GM18870 (cell line): ENCODE measurements around the gene RPGRIP1L.

ENCODE experiments used
- ATAC-seq: cut with Tn5 transposase; IDR thresholded peaks from one replicate; pipeline ENCODE4 v1.9.1; 2021; ENCODE audit warnings: moderate library complexity; ENCODE audit not compliant: unreplicated experiment

The RPGRIP1L gene

DNA sequence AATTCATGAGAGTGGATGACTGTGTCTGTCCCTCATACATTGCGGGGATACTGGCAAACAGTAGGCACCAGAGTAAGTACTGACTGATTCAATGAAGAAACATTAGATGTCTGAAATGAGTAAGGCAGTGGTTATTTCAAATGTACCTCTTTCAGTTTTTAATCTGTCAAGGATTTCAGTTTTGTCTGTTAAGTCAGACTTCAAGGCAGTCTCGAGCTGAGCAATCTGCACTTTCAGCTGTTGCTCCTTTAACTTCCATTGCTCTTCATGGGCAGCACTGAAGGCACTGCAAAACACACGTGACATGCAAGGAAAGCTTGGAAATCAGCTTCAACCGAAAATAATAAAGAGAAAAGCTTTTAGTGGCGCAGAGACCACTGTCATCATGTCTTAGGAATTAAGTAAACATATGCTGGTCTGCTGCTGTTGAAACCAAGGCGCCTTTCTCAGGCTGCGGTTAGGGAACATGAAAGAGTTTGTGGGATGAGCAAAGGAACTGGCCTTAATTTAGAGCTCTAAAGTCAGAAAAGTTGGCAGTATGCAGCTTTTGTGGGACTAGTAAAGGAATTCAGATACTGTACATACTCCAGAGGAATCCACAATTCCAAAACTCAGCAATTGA, 38.8 kb downstream of the RPGRIP1L start:
- no peak for ATAC-seq

DNA sequence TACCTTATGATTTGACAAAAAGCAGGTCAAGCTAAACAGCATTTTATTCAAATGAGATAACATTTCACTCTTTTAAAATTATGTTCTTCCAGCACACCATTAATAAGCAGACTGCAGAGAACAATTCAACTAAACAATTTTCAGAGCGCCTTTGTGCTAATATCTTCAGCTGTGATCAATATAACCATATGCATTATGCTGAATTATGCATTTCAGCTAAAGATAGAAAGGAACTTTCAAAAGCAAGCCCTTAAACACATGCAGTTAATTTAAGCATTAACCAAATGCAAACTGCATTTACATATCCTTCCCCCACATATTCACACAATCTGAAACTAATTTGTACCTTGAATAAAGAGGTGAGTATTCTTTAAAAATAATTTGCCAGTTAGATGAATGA, 41.6 kb downstream of the RPGRIP1L start:
- ATAC-seq: no peak

DNA sequence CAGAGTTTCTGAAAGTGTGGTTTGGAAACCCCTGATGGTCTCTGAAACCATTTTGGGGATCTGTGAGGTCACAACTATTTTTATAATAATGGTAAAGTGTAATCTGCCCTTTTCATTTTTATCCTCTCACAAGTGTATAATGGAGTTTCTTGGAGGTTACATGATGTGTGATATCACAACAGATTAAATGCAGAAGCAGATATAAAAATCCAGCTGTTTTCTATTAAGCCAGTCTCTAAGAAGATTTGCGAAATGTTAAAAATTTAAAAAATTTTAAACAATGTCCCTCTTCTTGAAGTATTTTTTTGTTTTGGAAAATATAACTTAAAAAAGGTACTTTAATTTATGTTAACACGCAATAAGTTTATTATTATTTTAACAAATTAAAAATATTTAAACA, 48.7 kb downstream of the RPGRIP1L start:
- ATAC-seq: no peak

DNA sequence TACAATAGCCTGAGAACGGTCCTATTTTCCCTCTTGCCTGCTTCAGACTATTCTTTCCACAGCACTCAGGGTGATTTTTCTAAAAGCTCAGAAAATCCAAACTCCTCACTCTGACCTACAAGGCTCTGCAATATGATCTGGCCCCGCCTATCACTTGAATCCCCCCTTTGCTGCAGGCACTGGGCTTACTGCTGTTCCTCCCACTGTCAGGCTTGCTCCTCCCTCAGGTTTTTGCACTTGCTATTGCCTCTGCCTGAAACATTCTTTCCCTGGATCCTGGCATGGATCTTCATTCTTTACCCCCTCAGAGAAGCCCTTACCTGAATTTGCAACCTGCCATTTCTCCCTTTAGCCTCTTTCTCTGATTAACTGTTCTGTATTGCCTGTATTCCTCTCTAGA, 52.3 kb downstream of the RPGRIP1L start:
- ATAC-seq: no peak

DNA sequence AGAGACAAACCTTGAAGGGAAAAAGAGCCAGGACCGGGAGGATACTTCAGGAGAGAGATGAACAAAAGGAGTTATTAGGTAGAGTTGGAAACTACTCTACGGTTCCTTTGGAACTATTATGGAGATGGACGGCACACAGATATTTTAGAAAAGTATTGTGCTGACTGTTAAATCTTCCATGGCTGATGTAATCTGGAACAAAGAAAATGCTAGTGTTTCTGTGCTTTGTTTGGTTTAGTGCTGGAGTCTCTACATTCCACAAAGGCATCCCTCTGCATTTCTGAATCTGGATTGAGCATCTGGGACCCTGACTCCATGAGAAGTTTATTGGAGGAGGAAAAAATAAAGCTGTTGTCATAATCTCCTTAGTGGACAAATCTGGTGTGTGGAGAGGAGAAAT, 57.2 kb downstream of the RPGRIP1L start:
- no peak for ATAC-seq

DNA sequence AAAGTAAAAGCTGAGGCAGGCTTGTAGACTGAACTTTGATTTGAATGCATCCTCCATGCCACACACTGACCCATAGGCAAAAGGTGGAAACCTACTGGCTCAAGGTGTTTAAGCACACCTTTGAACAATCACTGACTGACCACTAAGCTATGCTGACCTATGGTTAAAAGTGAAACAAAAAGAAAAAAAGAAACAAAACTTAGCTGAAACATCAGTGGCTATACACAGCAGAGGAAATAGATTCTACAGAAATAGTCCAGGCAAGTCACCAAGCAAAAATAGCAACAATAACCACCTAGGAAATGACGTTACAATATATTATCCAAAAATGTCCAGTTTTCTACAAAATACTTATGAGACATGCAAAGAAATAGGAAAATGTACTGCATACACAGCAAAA, 60.2 kb downstream of the RPGRIP1L start:
- no peak for ATAC-seq

DNA sequence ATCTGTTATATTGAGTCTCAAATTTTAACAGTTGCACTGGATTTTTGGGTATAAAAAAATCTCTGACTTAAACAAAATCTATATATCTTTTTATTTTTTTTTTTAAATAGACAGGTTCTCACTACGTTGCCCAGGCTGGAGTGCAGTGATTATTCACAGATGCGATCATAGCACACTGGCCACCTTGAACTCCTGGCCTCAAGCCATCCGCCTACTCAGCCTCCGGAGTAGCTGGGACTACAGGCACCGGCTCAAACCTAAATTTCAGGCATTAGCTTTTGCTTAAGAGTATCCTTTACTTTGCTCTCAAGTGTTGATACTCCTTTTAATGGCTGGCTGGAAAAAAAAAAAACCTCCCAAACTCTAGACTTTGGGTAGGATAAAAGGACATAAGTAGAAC, 61.6 kb downstream of the RPGRIP1L start:
- no peak for ATAC-seq

DNA sequence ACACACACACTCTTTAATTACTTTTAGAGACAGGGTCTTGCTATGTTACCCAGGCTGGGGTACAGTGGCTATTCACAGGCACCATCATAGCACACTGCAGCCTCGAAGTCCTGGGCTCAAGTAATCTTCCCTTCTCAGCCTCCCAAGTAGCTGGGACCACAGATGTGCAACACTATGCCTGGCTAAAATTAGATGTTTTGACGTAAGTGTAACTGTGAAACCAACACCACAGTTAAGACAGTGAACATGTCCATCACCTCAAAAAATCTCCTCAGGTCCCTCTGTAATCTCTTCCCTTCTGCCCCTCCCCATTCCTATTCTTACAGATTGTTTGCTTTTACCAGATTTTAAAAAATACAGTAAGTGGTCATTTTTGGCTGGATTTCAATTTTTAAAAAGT, 66.7 kb downstream of the RPGRIP1L start:
- ATAC-seq: no peak

DNA sequence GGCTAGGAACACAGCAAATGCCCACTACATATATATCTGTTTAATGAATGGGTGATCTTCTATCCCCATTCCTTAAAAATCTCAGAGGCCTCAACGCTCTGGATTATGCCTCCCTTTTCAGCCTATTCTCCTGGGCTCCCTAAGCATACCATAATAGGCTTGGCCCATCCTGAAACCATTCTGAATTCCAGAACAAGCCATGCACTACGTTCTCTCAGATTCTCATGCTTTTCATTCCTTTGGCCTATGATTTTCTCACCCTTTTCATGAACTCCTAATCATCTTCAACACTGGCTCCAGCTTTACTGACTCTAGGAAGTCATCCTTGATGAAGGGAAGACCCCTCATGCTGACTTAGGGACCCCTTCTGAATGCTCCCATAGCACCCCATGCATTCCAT, 71.1 kb downstream of the RPGRIP1L start:
- no peak for ATAC-seq

DNA sequence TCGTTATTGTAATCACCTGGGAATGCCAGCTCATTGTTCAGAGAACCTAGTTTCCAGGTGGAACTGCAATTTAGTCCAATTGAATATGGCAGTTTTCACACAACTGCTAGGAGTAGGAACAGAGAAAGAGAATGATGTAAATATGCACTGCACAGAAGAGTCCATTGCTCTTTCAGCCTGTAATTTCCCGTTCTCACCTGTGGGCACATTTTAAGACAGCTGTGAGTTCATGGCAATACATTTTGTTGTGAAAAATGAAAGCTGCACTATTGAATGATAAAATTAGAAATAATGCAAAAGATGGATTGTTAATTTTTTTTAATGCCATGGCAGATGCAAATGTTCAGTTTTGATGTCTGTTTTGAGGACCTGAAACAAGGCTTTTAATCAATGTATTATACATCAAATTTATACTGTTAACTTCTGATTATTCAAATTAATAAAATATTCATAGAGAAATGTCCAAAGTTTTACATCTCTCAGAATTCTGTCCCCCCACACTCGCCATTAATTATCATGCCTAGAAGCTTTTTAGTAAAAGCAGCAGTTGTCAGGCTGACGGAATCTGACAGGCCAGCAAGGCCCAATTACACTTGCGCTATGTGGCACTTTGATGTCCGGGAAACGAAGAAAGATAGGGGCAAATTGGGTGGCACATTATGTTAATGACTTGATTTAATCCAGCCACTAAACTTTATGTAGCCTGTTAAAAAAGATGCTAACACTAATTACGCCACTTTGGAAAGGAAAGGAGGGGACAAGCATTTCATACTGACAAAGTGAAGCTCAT, 72.2 kb downstream of the RPGRIP1L start:
- no peak for ATAC-seq

DNA sequence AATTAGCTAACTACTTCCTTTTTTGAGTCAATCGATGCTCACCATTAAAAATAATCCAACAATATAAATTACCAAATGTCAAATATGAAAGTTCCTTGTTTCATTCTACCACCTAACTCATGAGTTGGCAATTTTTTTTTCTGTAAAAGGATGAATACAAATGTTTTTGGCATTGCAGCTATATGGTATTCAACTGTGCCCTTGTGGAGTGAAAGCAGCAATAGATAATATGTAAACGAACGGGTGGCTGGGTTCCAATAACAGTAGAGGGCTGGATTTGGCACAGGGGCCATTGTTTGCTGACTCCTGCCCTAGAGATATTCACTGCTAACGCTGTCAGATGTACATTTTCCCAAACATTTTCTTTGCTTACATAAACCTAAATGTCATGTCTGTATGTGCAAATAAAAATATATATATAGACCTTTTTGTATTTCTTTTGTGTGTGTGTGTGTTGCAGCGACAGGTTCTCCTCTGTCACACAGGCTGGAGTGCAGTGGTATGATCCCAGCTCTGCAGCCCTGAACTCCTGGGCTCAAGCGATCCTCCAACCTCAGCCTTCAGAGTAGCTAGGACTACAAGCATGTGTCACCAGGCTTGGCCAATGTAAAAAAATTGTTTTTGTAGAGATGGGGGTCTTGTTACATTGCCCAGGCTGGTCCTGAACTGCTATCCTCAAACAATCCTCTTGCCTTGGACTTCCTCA, 73.9 kb downstream of the RPGRIP1L start:
- no peak for ATAC-seq

DNA sequence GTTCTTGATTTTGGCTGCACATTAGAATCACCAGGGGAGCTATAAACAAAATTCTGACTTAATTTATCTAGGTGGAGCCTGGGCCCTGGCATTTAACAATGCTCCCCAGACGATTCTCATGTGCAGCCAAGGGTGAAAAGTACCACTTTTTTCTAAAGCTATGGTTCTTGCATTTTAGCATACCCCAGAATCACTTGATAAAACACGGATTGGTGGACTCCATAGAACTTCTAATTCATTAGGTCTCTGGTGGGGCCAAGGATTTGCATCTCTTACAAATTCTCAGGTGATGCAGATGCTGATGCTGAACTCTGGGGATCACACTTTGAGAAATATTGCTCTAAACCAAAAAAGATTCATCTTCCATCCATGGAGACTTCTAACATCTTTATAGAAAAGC, 74.5 kb downstream of the RPGRIP1L start:
- ATAC-seq: no peak

DNA sequence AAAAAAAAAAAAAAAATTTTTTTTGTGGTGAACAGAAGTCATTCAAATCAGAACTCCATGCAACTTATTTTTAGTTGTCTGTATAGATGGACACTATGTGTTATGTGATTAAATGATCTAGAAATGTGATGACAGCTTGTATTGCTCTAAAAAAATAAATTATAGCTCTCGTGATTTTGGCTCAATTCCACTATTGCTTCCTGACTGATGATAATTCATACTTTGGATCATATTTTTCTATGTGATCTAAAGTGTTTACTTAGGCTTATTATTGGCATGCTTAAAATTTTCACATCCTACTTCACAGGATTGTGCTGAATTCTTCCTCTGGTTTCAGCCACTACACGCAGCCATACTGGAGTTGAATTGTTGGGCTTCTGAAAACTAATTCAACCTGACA, 76.8 kb downstream of the RPGRIP1L start:
- no peak for ATAC-seq

DNA sequence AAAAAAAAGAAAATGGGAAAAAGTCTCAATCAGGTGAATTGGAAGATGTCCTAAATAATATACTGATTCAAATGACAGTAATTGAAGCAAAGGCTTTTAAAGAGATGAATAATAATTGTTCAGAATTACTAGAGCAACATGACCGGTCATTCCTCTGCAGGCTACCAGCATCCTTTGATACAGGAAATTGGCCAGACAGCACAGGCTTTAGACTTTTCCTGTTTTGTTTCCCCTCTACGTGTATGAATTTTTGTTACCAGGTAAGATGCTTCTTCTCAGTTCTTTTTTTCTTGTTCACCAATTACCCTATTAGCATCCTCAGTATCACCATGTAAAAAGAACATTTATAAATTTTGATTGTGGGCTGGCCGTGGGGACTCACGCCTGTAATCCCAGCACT, 77.5 kb downstream of the RPGRIP1L start:
- ATAC-seq: no peak

DNA sequence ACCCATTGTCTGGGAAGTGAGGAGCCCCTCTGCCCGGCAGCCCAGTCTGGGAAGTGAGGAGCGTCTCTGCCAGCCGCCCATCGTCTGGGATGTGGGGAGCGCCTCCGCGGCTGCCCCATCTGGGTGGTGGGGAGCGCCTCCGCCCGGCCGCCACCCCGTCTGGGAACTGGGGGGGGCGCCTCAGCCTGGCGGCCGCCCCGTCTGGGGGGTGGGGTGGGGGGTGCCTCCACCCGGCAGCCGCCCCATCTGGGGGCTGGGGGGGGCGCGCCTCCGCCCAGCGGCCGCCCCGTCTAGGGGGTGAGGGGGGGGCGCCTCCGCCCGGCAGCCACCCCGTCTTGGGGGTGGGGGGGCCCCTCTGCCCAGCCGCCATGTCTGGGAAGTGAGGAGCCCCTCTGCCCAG, 78.4 kb downstream of the RPGRIP1L start:
- ATAC-seq: no peak

DNA sequence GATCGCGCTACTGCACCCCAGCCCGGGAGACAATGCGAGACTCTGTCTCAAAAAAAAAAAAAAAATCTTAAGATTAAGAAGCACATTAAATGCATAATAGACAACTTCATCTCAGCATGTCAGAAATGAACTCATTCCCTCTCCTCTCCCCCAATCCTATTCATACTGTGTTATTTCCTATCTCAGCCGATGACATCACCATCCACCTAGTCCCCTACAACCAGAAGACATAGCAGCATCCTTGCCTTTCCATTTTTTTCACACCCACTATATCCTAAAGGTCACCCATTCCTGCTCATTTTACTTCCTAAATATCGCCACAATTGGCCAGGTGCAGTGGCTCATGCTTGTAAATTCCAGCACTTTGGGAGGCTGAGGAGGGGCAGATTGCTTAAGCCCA, 81.3 kb downstream of the RPGRIP1L start:
- no peak for ATAC-seq

DNA sequence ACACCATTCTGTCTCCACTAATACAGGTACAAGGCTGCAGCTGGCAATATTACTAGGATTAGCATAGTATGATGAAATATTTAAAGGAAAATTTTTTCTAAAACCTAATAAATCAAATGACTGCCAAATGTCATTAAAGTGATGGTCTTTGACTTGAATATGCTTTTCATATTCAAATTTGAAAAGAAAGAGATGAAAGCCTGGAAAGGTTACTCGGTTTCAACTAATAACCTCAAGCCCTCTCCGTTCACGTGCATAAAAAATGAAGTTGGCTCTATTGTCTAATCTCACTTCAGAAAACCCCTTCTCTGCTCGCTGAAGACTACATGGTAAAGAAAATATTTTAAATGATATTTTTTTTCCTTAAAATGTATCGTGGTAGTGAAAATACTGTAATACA, 83.2 kb downstream of the RPGRIP1L start:
- ATAC-seq: no peak

DNA sequence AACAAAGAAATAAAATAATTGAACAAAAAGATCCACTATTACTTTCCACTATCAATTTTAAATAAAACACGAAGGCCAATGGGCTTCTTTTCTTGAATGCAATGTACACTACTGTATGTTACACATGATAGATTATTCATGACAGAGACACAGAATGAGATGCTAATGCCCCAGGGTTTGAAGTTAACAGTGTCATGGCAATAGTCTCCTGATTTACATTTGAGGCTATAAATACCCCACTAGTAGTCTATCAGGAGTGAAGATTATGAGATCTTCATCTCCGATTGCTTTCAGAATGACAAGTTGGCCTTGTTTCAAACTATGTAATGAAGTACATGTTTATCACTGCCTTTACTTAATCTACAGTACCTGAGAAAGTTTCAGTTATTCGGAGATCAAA, 84.4 kb downstream of the RPGRIP1L start:
- ATAC-seq: no peak

DNA sequence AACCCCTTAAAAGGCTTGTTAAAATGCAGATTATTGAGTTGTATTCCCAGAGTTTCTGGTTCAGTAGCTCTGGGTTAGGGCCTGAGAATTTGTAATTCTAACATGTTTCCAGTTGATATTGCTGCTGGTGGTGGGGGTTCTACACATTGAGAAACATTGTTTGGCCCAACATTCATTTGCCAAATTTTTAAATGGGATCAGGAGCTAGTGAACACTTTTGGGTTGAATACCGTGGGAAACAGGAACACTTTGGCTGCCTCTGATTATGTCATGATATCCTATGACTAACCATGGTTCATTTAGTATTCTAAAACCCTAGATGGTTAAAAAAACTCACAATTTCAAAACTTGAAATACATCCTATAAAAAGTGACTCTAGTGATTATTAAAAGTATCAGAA, 89.3 kb downstream of the RPGRIP1L start:
- ATAC-seq: no peak

DNA sequence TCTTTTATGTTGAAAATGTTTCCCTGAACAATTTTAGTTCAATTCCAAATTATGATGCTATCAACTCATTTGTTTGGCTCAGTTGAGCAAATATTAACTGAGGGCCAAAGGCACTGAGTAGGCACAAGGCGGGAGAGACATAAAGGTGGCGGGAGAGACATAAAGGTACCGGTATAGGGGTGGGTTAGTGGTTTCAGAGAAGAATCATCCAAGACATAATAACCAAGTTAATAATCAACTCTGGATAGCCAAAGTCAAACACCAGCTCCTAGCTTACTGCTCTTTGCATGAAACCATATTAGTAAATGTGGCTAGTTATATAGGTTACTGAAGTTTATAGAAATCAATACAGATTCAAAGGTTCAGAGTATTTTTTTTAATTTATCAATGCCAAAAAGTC, 91.7 kb downstream of the RPGRIP1L start:
- no peak for ATAC-seq

DNA sequence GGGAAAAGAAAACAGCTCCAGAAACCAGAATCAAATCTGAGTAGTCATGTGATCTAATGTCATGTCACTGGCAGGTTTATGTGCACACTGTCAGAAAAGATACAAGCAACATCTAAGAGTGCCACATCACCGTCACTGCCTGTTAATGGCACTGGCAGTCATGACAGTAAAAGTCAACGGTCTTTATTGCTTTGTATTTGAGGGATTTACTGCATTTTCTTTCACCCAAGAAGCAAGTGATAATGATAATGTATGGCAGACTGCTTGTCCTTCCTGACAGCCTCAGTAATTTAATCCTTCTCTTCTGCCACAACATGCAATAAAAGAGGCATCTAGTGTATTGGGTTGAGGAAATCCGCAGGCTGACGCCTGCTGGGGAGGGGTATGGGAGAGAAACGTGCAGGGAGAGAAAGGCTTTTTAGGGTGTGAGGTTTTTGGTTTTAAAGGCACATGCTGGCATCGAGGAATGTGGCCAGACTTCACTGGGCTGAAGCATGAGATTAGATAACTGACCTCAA, 92.4 kb downstream of the RPGRIP1L start:
- no peak for ATAC-seq

DNA sequence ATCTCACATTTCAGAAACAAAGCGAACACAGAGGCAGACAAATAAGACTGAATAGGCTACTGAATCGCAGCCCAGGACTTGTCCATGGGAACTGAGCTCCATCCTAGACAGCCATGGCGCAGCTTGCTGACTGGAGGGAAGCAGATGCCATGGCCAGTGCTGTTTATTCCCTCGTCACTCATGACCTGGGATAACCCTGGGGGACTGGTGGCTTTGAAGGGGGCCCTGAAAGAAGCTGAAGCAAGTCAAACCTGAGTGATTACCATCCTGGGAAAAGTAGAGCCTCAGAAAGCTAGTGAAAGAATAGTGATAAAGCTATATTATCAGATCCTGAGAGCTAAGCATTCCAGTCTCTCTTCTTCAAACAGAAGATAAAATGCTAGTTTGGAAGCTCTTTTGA, 94.1 kb downstream of the RPGRIP1L start:
- ATAC-seq: no peak
